ENCODE measurements around the gene AMY2A.

DNA sequence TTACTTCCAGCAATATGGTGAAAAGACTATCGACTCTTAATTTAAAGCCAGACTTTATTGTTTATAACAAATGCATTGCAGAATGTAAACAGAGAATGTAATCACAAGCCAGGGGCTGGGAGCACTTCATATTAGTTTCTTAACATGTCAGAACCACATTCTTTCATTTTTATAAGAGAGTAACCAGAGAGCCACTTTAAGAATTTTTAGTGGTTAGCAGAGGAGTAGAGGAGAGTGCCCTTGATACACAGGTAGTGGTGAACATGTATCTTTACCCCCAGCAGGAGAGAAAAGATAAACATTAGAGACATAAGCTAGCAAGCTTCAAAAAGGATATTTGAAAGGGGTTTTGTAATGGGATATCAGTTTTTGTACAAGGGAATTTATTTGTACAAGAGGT lies 34.8 kb upstream of the AMY2A start:
- TF ChIP-seq, protein P1, sequence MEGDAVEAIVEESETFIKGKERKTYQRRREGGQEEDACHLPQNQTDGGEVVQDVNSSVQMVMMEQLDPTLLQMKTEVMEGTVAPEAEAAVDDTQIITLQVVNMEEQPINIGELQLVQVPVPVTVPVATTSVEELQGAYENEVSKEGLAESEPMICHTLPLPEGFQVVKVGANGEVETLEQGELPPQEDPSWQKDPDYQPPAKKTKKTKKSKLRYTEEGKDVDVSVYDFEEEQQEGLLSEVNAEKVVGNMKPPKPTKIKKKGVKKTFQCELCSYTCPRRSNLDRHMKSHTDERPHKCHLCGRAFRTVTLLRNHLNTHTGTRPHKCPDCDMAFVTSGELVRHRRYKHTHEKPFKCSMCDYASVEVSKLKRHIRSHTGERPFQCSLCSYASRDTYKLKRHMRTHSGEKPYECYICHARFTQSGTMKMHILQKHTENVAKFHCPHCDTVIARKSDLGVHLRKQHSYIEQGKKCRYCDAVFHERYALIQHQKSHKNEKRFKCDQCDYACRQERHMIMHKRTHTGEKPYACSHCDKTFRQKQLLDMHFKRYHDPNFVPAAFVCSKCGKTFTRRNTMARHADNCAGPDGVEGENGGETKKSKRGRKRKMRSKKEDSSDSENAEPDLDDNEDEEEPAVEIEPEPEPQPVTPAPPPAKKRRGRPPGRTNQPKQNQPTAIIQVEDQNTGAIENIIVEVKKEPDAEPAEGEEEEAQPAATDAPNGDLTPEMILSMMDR (IDR thresholded peaks at IDR 0.05; ENCODE audit: borderline replicate concordance, extremely low read depth, low read length, poor library complexity, severe bottlenecking) = no peak
- TF ChIP-seq EZH2 (IDR thresholded peaks at IDR 0.05; ENCODE audit: borderline replicate concordance, low read depth, low read length, severe bottlenecking) = no peak

Data from DND-41 (cell line).